ENCODE measurements around the gene TEKT5.
"Not testable (repeated sequence)": the region's sequence is repeated elsewhere in the genome, so short reads cannot be mapped to it uniquely, and the experiment has no call there.

The TEKT5 gene

GRCh38 chr16:10684511-10685151 lies 10.1 kb downstream of the TEKT5 start:
- DNase-seq = no peak

GRCh38 chr16:10683170-10683569 lies 11.6 kb downstream of the TEKT5 start:
- peak; percentile 4 for DNase-seq

- DNase-seq = no peak
These were observed 12.1 kb downstream of the TEKT5 start for GRCh38 chr16:10682604-10683003.

- DNase-seq = no peak
These were observed 13.1 kb downstream of the TEKT5 start for GRCh38 chr16:10681310-10682308.

- no peak for DNase-seq
These were observed 14.8 kb downstream of the TEKT5 start for GRCh38 chr16:10679921-10680320.

- not testable (repeated sequence) for DNase-seq
These were observed 15.3 kb downstream of the TEKT5 start for GRCh38 chr16:10679441-10679840.

GRCh38 chr16:10678655-10679054 lies 16.1 kb downstream of the TEKT5 start:
- DNase-seq = no peak

- no peak for DNase-seq
These were observed 18.4 kb downstream of the TEKT5 start for GRCh38 chr16:10676284-10676683.

- no peak for DNase-seq
These were observed 18.9 kb downstream of the TEKT5 start for GRCh38 chr16:10675861-10676260.

GRCh38 chr16:10675216-10675615 lies 19.5 kb downstream of the TEKT5 start:
- no peak for DNase-seq

- DNase-seq = no peak
These were observed 23.0 kb downstream of the TEKT5 start for GRCh38 chr16:10671729-10672128.

- no peak for DNase-seq
These were observed 24.9 kb downstream of the TEKT5 start for GRCh38 chr16:10669791-10670190.

- DNase-seq = peak; percentile 32
These were observed 26.2 kb downstream of the TEKT5 start for GRCh38 chr16:10668322-10669045.

- no peak for DNase-seq
These were observed 27.5 kb downstream of the TEKT5 start for GRCh38 chr16:10667239-10667638.

- no peak for DNase-seq
These were observed 28.4 kb downstream of the TEKT5 start for GRCh38 chr16:10666291-10666690.

GRCh38 chr16:10665166-10665565 lies 29.6 kb downstream of the TEKT5 start:
- DNase-seq = no peak

GRCh38 chr16:10664720-10665126 lies 30.0 kb downstream of the TEKT5 start:
- no peak for DNase-seq

GRCh38 chr16:10663744-10664143 lies 31.0 kb downstream of the TEKT5 start:
- no peak for DNase-seq

- no peak for DNase-seq
These were observed 31.6 kb downstream of the TEKT5 start for GRCh38 chr16:10663146-10663545.

GRCh38 chr16:10662212-10662611 lies 32.5 kb downstream of the TEKT5 start:
- no peak for DNase-seq

GRCh38 chr16:10661737-10662136 lies 33.0 kb downstream of the TEKT5 start:
- no peak for DNase-seq

GRCh38 chr16:10660950-10661635 lies 33.6 kb downstream of the TEKT5 start:
- peak; percentile 22 for DNase-seq

- DNase-seq = no peak
These were observed 35.8 kb downstream of the TEKT5 start for GRCh38 chr16:10658943-10659342.
